OCI-LY1 (cell line): ENCODE results near the gene SH3BP5.

Experiments used
- CTCF ChIP-seq: fragments of 200-600 bp; sonication (generic), shearing (Covaris generic); IDR thresholded peaks from 2 replicates; pipeline ENCODE4 v1.5.1; 2017; ENCODE audit warnings: mild to moderate bottlenecking, antibody characterized with exemption, low read length, moderate library complexity, mixed read lengths
- EZH2 ChIP-seq: fragments of 200-600 bp; sonication (generic), shearing (Covaris generic); IDR thresholded peaks from 2 replicates; pipeline ENCODE4 v1.8.0; 2017; ENCODE audit warnings: borderline replicate concordance, mixed run types, mild to moderate bottlenecking, antibody characterized with exemption, low read length, moderate library complexity, mixed read lengths

- TF ChIP-seq CTCF (no peak), EZH2 (no peak)
Measured at GRCh38 chr3:15342945-15343344, 10.6 kb upstream of the SH3BP5 start.
